K562 (cell line): ENCODE data around the gene TAS2R38.

Experiments
- EP300 ChIP-seq: IDR thresholded peaks from 2 replicates; pipeline ENCODE4 v1.6.1; 2012; ENCODE audit warnings: low read length, improper control_type of control experiment
- EZH2 ChIP-seq: IDR thresholded peaks from 2 replicates; pipeline ENCODE4 v1.6.1; 2012; ENCODE audit warnings: low read depth, mild to moderate bottlenecking, inconsistent platforms, low read length, borderline replicate concordance
- FOSL1 ChIP-seq: fragments of 200-800 bp; sonication (Bioruptor generic); conservative IDR thresholded peaks from 2 replicates; pipeline ENCODE4 v1.6.1; 2016; ENCODE audit warnings: missing genetic modification characterization, missing compliant biosample characterization
- FUS ChIP-seq: fragments of 200-400 bp; formaldehyde crosslinking; optimal IDR thresholded peaks from 2 replicates; pipeline ENCODE3; 2017; ENCODE audit warnings: low read depth, low read length
- KLF16 ChIP-seq: IDR thresholded peaks from 2 replicates; pipeline ENCODE4 v1.6.1; 2016; ENCODE audit warnings: antibody characterized with exemption
- RAD21 ChIP-seq, 2 experiments: fragments of 250-450 bp in 1 of 2; fragments of 450-650 bp in 1 of 2; sonication (Bioruptor Pico) in 1 of 2; formaldehyde crosslinking in 1 of 2; IDR thresholded peaks in 1 of 2; conservative IDR thresholded peaks in 1 of 2; 2 replicates each; pipeline versions ENCODE4 v1.4.0 to v1.8.0; 2020 to 2022; ENCODE audit warnings: mild to moderate bottlenecking in 2 of 2, moderate library complexity in 1 of 2
- ZKSCAN1 ChIP-seq: fragments of 150-350 bp; IDR thresholded peaks from 2 replicates; pipeline ENCODE4 v1.6.1; 2016; ENCODE audit warnings: low read depth, low read length
- ZNF253 ChIP-seq: fragments of 250-450 bp; sonication (Bioruptor Pico); conservative IDR thresholded peaks from 2 replicates; pipeline ENCODE4 v1.6.1; 2021; ENCODE audit warnings: mild to moderate bottlenecking
- ZNF282 ChIP-seq: sonication (generic); formaldehyde crosslinking; IDR thresholded peaks from 2 replicates; pipeline ENCODE4 v1.8.1; 2023; ENCODE audit warnings: missing genetic modification reagents
- ZNF311 ChIP-seq: fragments of 250-450 bp; sonication (Bioruptor Pico); IDR thresholded peaks from 2 replicates; pipeline ENCODE4 v1.4.0; 2020; ENCODE audit warnings: mild to moderate bottlenecking, moderate library complexity
- TF ChIP-seq, protein P1 (sequence below), 3 experiments: IDR thresholded peaks in 2 of 3; conservative IDR thresholded peaks in 1 of 3; 2 replicates each; pipeline ENCODE4 v1.5.1; 2011 to 2012; ENCODE audit warnings: low read length in 3 of 3, mild to moderate bottlenecking in 3 of 3, control low read depth in 2 of 3, improper control_type of control experiment in 1 of 3, inconsistent platforms in 1 of 3, low read depth in 1 of 3, mixed read lengths in 1 of 3, moderate library complexity in 1 of 3; ENCODE audit not compliant: insufficient read depth in 2 of 3
- TF ChIP-seq, protein P2 (sequence below): sonication (generic); formaldehyde crosslinking; IDR thresholded peaks from 2 replicates; pipeline ENCODE4 v1.5.0; 2020; ENCODE audit warnings: missing genetic modification reagents
- TF ChIP-seq, protein P3 (sequence below): IDR thresholded peaks from 3 replicates; pipeline ENCODE4 v1.6.1; 2011; ENCODE audit warnings: borderline replicate concordance, mild to moderate bottlenecking, moderate library complexity; ENCODE audit not compliant: insufficient read length; ENCODE audit errors: extremely low read depth
- TF ChIP-seq, protein P4 (sequence below): IDR thresholded peaks from 2 replicates; pipeline ENCODE4 v1.6.1; 2012; ENCODE audit warnings: low read depth, low read length, improper control_type of control experiment, borderline replicate concordance

DNA sequence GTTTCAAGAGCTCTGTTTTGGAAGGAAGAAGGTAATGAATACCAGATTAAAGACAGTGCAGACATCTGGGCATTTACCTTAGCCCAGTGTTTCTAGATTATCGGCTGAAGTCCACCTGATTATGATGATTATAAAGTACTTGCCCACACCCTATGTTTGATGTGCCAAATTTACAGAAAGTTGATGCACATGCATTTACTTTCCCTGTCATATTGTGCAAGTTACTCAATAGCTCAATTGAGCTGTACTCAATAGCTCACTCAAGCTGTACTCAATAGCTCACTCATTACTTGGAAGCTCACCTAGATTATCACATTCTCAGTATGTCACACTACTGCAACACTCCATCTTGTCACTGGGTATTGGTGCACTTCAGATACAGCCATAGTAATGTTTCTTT is 35.6 kb upstream of the TAS2R38 start:
- TF ChIP-seq KLF16 (no peak), RAD21 (CRISPR knock-in tag; conservative IDR thresholded peaks at IDR 0.05 in 1 of 2, IDR thresholded peaks at IDR 0.05 in 1 of 2) (no peak), FUS (no peak), EP300 (no peak), ZKSCAN1 (no peak), ZNF253 (CRISPR knock-in tag) (no peak), ZNF282 (no peak), ZNF311 (no peak), EZH2 (no peak), FOSL1 (tag) (no peak)
- TF ChIP-seq, protein P1, sequence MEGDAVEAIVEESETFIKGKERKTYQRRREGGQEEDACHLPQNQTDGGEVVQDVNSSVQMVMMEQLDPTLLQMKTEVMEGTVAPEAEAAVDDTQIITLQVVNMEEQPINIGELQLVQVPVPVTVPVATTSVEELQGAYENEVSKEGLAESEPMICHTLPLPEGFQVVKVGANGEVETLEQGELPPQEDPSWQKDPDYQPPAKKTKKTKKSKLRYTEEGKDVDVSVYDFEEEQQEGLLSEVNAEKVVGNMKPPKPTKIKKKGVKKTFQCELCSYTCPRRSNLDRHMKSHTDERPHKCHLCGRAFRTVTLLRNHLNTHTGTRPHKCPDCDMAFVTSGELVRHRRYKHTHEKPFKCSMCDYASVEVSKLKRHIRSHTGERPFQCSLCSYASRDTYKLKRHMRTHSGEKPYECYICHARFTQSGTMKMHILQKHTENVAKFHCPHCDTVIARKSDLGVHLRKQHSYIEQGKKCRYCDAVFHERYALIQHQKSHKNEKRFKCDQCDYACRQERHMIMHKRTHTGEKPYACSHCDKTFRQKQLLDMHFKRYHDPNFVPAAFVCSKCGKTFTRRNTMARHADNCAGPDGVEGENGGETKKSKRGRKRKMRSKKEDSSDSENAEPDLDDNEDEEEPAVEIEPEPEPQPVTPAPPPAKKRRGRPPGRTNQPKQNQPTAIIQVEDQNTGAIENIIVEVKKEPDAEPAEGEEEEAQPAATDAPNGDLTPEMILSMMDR (IDR thresholded peaks at IDR 0.05 in 2 of 3, conservative IDR thresholded peaks at IDR 0.05 in 1 of 3; ENCODE audit: insufficient read depth in 2 of 3, low read depth in 1 of 3, low read length in 3 of 3) = no peak
- TF ChIP-seq, protein P2, sequence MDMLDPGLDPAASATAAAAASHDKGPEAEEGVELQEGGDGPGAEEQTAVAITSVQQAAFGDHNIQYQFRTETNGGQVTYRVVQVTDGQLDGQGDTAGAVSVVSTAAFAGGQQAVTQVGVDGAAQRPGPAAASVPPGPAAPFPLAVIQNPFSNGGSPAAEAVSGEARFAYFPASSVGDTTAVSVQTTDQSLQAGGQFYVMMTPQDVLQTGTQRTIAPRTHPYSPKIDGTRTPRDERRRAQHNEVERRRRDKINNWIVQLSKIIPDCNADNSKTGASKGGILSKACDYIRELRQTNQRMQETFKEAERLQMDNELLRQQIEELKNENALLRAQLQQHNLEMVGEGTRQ = no peak
- TF ChIP-seq, protein P3, sequence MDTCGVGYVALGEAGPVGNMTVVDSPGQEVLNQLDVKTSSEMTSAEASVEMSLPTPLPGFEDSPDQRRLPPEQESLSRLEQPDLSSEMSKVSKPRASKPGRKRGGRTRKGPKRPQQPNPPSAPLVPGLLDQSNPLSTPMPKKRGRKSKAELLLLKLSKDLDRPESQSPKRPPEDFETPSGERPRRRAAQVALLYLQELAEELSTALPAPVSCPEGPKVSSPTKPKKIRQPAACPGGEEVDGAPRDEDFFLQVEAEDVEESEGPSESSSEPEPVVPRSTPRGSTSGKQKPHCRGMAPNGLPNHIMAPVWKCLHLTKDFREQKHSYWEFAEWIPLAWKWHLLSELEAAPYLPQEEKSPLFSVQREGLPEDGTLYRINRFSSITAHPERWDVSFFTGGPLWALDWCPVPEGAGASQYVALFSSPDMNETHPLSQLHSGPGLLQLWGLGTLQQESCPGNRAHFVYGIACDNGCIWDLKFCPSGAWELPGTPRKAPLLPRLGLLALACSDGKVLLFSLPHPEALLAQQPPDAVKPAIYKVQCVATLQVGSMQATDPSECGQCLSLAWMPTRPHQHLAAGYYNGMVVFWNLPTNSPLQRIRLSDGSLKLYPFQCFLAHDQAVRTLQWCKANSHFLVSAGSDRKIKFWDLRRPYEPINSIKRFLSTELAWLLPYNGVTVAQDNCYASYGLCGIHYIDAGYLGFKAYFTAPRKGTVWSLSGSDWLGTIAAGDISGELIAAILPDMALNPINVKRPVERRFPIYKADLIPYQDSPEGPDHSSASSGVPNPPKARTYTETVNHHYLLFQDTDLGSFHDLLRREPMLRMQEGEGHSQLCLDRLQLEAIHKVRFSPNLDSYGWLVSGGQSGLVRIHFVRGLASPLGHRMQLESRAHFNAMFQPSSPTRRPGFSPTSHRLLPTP = no peak
- TF ChIP-seq, protein P4, sequence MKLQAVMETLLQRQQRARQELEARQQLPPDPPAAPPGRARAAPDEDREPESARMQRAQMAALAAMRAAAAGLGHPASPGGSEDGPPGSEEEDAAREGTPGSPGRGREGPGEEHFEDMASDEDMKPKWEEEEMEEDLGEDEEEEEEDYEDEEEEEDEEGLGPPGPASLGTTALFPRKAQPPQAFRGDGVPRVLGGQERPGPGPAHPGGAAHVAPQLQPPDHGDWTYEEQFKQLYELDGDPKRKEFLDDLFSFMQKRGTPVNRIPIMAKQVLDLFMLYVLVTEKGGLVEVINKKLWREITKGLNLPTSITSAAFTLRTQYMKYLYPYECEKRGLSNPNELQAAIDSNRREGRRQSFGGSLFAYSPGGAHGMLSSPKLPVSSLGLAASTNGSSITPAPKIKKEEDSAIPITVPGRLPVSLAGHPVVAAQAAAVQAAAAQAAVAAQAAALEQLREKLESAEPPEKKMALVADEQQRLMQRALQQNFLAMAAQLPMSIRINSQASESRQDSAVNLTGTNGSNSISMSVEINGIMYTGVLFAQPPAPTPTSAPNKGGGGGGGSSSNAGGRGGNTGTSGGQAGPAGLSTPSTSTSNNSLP = no peak
